Left ventricle myocardium inferior (tissue), 1 donor: ENCODE measurements around the gene SLC16A12. TPM values are rescaled to one million over a fixed set of nuclear protein-coding genes. Genes with fewer than 3 reads are reported as not detected.

Source experiments
- DNase-seq: peaks from one replicate; pipeline ENCODE4 v3.0.0-alpha.2; 2020
- H3K27ac ChIP-seq: fragments of 200-600 bp; replicated peaks from 2 replicates; pipeline ENCODE4 v1.8.0; 2021
- H3K27me3 ChIP-seq: fragments of 200-600 bp; 2 replicates; pipeline ENCODE4 v1.8.0; 2021; ENCODE audit warnings: low read depth
- H3K36me3 ChIP-seq: fragments of 200-600 bp; 2 replicates; pipeline ENCODE4 v1.8.0; 2021
- H3K4me1 ChIP-seq: fragments of 200-600 bp; 2 replicates; pipeline ENCODE4 v1.8.0; 2021
- H3K4me3 ChIP-seq: fragments of 200-600 bp; 2 replicates; pipeline ENCODE4 v1.8.0; 2021; ENCODE audit warnings: mild to moderate bottlenecking, moderate library complexity
- H3K9me3 ChIP-seq: fragments of 200-600 bp; replicated peaks from 2 replicates; pipeline ENCODE4 v1.8.0; 2021
- CTCF ChIP-seq: fragments of 200-600 bp; IDR thresholded peaks from 2 replicates; pipeline ENCODE4 v1.8.0; 2021; ENCODE audit warnings: antibody characterized with exemption, mild to moderate bottlenecking, borderline replicate concordance
- intact Hi-C: fragments of 100-400 bp; cut with micrococcal nuclease; formaldehyde crosslinking; loops from one replicate; pipeline ENCODE4 v1.11.0; 2022
- total RNA-seq: library from RNA; stranded (reverse); fragmentation: NEBNext Ultra II Directional; extraction: Animal tissue kit (Norgen Biotek cat#: 25700); gene quantifications from one replicate; pipeline ENCODE4 v1.2.1, GENCODE V29; 2021
- donor health status: DM: no; HTN: yes; CAD: no; lungs with severe emphysema.

The SLC16A12 gene
- total RNA-seq, 1 donor from 2014 or later = 2.0 TPM

GRCh38 chr10:89475591-89475998 is 59.8 kb downstream of the SLC16A12 start:
- DNase-seq = no peak
- H3K4me3 ChIP-seq = no peak overlapping the region
- H3K9me3 ChIP-seq = no peaks in the 10 kb centered on the region
- H3K27ac ChIP-seq = peak overlapping the region; percentile 83
- no peak for TF ChIP-seq CTCF
- intact Hi-C loops = no loop called here
- H3K36me3 ChIP-seq = no peaks in the 10 kb centered on the region
- peaks cover 78% of the 10 kb centered on the region for H3K4me1 ChIP-seq
- no peaks in the 10 kb centered on the region for H3K27me3 ChIP-seq

GRCh38 chr10:89475125-89475524 is 60.3 kb downstream of the SLC16A12 start:
- peak overlapping the region; percentile 83 for H3K27ac ChIP-seq
- peaks cover 78% of the 10 kb centered on the region for H3K4me1 ChIP-seq
- no peaks in the 10 kb centered on the region for H3K27me3 ChIP-seq
- H3K9me3 ChIP-seq = no peaks in the 10 kb centered on the region
- no peak for DNase-seq
- TF ChIP-seq CTCF = no peak
- H3K4me3 ChIP-seq = no peak overlapping the region
- H3K36me3 ChIP-seq = no peaks in the 10 kb centered on the region
- intact Hi-C loops = no loop called here

- Histone ChIP-seq H3K4me1 (peaks cover 77% of the 10 kb centered on the region), H3K27me3 (no peaks in the 10 kb centered on the region), H3K9me3 (no peaks in the 10 kb centered on the region), H3K36me3 (no peaks in the 10 kb centered on the region), H3K27ac (peak overlapping the region; percentile 83), H3K4me3 (no peak overlapping the region)
- no peak for DNase-seq
- intact Hi-C loops = no loop called here
- TF ChIP-seq CTCF = no peak
Measured at GRCh38 chr10:89474452-89474851, 60.9 kb downstream of the SLC16A12 start.

- Histone ChIP-seq H3K9me3 (no peaks in the 10 kb centered on the region), H3K27me3 (no peaks in the 10 kb centered on the region), H3K4me3 (no peak overlapping the region), H3K27ac (peak overlapping the region; percentile 5), H3K4me1 (peaks cover 55% of the 10 kb centered on the region), H3K36me3 (no peaks in the 10 kb centered on the region)
- DNase-seq = no peak
- no peak for TF ChIP-seq CTCF
- intact Hi-C loops = no loop called here
Measured at GRCh38 chr10:89471110-89471809, 64.1 kb downstream of the SLC16A12 start.

GRCh38 chr10:89470628-89471027 is 64.8 kb downstream of the SLC16A12 start:
- intact Hi-C loops = no loop called here
- no peak overlapping the region for H3K4me3 ChIP-seq
- H3K4me1 ChIP-seq = peaks cover 51% of the 10 kb centered on the region
- TF ChIP-seq CTCF = no peak
- no peaks in the 10 kb centered on the region for H3K9me3 ChIP-seq
- H3K36me3 ChIP-seq = no peaks in the 10 kb centered on the region
- H3K27me3 ChIP-seq = no peaks in the 10 kb centered on the region
- peak overlapping the region; percentile 5 for H3K27ac ChIP-seq
- no peak for DNase-seq
